ENCODE data around the gene WDR86.

The WDR86 gene

DNA sequence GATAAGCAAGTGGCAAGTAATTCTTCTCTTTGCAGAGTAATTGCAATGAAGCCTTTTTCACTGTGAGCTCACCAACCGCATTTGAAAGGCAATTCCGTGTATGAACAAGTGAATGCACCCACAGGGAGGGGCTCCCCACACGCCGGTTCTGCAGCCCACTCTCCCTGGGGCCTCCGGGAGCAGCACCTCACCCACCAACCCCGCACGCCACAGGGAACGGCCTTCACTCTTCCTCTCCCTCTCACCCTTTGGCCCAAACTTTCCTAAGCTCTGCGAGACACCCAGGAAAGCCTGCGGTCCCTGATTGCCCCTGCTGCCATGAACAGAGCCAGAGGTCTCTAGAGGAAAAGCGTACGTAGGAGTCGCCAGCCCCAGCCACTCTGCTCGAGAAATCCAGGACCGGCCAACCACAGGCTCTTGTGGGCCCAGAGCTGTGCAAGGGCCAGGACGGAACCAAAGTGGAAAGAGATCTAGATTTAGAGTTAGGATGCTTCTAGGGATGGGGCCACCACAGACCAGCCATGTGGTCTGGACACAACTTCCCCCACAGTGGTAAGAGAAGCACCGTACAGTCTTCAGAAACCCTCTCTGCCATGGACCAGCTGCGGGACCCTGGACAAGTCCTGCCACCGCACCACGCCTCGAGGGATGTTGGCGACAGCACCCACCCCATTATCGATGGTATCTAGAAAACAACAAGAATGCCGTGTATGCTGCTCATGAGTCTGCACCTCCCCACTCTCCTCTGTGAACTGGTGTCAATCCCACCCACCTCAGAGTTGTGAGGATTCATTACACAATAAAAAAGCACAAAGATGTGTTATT, 3.6 kb downstream of the WDR86 start:
- no peak for DNase-seq

DNA sequence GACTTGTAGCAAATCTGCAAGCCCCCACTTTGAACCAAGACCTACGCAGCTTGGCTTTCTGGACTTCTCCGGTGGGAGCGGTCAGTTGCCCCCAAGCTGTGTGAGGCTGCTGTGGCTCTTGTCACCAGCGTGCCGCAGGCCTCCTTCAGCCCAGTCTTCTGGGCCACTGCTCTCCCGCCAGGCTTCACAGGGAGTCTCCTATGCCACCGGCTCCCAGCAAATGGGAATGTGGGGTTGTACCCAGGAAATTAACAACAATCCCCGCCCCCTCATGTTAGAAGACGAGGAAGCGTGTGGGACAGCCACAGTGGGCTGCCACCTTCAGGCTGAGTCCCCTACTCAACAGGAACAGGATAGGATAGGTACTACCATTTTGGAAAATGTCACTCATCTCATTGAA, 4.2 kb downstream of the WDR86 start:
- no peak for DNase-seq

DNA sequence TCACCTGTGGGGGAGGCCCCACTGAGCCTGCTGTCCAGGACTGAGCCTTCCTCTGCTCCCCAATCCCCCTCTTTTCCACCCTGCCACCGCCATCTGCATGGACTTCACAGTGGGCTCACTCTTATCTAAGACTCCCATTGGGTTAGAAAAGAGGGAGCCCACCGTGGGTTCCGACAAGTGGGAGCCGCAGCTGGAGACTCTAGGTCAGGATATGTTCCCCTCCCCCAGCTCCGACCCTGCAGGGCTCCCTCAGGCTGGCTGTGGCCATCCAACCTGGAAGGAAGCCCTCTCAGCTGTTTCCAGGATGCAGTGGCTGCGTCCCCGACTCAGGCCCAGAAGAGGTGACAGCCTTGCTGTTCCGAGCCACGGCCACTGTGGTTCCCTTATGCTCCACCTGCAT, 4.8 kb downstream of the WDR86 start:
- no peak for DNase-seq

DNA sequence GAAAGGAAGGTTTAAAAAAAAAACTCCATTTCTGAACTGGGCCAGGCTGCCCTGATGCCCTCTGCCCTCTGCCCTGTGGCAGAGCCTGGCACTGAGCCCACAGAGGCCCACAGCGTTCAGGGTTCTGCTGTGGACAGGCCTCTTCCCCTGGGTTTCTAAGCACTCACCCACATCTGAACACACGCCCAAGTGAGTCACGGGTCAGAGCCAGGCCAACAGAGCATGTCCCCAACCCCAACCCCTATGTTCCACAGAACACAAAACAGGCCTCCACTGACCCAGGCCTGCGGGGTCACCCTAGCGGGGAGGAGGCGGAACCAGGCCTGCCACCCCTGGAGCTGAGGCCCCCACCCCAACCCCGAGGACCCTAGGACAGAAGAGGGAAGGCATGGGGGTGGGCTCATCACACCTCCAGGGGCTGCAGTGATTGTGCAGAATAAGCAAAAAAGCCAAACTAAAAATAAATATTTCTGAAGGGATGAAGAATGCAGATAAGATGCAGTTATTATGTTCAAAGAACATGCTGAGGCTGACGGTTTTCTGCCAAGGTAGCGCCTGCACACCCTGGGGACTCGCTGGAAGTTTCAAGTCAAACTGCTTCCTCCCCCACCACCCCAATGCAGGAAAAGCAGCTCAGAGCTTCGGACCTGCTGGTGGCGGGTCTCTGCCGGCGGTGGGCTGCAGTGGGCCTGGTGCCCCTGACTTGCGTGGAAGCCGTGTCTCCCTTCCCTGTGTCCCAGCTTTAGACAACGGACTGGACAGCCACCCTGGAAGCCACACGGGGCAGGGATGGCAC, 5.4 kb downstream of the WDR86 start:
- DNase-seq, result no peak

DNA sequence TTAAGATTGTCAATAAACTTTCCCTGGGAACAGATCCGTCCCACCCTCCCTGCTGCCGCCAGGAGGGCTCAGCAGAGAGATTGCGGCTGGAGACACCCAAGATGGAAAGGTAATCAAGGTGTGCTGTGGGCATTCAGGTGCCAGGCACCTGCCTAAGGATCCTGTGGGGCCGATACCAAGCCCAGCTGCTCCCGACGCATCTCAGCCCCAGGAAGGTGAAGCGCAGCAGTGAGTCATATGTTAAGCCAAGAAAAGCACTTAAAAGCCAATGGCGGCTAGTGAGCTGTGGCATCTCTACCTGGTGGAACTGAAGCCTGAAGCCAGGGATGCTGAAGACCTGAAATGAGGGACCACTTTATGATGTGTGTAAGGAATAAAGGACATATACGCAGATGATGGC, 6.1 kb downstream of the WDR86 start:
- DNase-seq, result no peak

DNA sequence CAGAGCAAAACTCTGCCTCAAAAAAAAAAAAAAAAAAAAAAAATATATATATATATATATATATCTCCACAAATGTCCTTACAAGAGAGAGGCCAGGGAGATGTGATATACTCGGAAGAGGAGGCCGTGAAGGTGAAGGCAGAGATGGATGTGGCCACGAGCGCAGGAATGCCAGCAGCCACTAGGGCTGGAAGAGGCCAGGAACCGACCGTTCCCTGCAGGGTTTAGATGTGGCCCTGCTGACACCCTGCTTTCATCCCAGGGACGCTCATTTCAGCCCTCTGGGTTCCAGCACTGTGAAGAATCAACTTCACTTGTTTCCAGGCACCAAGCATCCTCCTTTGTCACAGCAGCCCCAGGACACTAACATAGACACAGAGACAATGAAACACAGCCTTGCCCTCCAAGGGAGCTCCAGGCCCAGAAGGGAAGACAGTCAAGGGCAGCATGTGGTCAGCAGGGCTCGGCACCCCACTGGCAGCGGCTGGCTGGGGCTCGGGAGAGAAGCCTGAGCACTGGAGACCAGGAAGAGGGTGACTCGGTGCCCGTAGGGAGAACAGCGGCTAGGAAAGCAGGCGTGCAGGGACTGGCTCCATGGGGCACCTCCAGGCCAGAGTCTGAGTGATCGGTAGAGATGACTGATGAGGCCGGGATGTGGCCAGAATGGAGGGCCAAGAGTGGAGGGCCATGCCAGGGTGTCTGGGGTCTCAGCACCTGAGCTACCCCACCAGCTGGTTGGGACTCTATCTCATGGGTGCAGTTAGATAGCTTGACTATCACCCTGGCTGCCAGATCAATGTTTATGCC, 7.6 kb downstream of the WDR86 start:
- DNase-seq, result no peak

DNA sequence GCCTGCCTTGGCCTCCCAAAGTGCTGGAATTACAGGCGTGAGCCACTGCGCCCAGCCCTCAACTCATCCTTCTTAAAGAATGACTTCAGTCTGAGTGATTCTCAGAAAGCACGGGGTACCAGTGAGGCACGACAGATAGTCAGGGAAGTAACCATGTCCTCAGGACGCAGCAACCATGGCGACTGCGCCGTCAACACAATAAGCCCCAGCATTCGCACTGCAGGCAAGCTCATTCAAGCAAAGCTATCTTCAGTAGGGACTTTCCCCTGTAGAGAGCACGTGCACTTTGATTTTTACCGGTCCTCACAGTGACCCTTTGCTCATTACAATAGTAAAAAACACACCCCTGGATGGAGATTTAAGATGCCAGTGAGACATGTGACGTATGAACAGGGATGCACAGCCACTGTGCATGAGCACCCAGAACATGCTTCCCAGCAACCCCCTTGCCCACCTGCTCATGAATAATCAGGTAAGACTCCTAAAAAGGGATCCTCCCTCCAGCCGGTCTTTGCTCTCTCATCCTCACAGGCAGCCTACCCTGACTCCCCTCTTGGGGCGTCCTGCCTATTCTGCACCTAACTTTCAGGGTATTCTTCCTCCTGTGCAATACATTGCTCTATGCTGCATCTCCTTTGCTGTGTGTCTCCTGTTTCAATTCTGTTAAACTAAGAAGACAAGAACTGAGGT, 9.1 kb downstream of the WDR86 start:
- DNase-seq, result no peak

DNA sequence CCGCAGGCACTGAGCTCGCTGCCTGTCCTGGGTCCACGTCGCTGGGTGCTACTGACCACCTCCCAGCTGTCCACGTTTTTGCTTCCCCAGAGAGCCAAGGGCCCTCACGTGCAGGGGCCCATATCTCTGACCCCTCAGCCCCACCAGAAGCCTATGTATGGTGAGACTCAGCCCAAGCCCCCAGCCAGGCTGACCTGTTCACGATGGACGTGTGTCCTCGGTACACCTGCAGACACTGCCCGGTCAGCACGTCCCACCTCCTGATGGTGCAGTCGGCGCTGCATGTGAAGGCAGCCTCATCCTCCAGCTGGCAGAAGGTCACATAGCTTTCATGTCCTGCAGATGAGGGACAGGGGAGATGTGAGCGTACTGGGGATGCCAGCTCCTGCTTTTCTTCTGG, 9.9 kb downstream of the WDR86 start:
- DNase-seq, result no peak

DNA sequence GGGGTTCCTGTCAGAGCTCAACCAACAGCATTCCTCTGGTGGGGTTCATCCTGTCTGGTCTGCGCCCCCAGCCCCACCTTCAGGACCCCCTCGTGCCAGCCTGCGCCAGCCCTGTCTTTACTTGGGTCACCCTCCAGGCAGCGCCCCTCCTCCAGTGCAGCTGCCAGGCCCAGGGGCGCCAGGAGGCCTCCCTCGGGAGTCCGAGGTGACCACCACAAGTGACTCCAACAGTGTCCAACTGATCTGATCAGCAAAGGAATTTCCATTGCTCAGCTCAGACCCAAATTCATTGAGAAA, 10.6 kb downstream of the WDR86 start:
- no peak for DNase-seq

DNA sequence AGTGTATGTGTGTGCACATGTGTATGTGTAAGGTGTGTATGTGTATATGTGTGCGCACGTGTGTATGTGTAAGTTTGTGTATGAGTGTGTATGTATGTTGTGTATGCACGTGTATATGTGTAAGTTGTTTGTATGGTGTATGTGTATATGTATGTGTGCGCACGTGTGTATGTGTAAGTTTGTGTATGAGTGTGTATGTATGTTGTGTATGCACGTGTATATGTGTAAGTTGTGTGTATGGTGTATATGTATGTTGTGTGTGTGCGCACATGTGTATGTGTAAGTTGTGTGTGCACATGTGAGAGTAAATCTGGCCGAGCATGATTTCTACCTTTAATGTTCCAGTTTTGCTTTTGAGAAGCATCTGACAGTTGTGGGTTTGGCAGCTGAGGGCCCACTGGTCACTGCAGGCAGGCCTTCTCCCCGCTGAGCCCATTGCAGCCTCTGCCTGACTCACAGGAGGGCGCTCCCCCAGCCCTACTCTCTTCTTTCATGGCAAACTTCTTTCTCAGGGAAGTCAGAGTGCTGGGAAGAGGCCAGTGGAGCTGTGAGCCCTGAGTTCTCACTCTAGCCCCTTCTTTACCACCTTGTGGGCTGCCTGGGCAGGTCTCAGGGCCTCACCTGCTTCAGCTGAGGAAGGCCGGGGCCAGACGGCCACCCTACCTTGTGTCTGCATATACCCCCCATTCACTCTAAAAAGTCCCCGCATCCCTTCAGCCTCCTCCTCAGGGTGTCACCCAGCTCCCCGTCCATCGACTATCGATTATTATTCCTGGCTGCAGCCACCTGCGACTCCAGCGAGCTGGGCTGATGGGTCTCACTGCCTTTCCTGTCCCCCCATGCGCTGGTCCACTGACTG, 11.2 kb downstream of the WDR86 start:
- DNase-seq, result no peak

DNA sequence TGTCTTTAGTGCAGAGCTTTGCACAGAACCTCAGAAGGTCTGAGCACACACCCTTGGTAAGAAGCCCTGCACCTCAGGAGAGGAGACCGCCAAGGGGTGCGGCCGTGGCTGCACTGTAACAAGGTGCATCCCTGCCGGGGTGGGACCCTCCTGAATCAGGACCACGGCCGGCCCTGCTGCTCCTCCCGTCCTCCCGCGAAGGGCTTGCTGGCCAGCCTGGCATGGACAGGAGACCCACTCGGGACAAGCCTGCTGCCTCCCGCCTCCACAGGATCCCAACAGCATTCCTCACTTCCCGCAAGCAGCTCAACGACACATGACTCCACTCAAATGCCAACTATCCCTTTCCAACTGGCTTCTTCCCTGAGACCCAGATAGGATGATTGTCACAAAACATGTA, 12.8 kb downstream of the WDR86 start:
- DNase-seq, result no peak

DNA sequence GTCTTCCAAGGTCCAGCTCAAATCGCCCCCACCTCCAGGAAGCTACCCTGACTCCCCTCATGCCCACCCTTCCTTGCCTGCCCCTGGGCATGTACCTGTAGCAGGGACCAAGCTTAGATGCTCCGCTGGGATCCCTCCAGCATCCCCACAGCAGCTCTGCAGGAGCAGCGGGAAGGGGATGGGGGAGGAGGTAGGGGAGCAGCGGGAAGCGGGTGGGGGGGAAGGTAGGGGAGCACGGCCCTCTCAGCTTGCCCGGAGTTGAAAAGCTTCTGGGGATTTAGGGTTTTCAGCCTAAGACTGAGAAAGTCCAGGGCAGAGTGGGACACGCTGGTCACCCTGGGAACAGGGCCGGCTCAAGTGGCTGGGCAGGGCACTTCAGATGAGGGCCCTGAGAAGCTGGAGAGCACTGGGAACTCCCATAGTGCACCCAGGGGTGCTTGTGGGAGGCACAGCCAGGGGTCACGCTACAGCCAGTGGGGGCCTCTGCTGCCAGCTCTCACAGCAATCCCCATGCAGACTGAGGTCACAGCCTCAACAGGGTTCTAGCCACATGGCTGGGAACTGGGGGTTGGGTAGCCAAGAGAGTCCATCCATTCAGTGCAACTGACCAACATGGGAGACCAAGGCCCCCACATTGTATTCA, 13.4 kb downstream of the WDR86 start:
- no peak for DNase-seq

DNA sequence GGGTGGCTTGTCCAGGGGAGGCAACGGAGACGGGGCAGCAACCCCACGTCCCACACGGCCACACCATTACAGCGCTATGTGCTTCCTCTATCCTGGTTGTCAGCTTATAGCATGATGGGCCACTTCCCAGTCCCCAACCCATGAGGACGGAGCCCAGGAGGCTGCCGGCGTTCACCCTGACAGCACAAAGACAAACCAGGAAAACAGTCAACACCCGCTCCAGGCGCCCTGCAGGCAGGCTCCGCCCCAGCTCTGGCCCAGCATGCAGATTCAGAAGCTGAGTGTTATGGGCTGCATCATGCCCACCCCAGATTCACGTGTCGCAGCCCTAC, 14.8 kb downstream of the WDR86 start:
- DNase-seq, result no peak

DNA sequence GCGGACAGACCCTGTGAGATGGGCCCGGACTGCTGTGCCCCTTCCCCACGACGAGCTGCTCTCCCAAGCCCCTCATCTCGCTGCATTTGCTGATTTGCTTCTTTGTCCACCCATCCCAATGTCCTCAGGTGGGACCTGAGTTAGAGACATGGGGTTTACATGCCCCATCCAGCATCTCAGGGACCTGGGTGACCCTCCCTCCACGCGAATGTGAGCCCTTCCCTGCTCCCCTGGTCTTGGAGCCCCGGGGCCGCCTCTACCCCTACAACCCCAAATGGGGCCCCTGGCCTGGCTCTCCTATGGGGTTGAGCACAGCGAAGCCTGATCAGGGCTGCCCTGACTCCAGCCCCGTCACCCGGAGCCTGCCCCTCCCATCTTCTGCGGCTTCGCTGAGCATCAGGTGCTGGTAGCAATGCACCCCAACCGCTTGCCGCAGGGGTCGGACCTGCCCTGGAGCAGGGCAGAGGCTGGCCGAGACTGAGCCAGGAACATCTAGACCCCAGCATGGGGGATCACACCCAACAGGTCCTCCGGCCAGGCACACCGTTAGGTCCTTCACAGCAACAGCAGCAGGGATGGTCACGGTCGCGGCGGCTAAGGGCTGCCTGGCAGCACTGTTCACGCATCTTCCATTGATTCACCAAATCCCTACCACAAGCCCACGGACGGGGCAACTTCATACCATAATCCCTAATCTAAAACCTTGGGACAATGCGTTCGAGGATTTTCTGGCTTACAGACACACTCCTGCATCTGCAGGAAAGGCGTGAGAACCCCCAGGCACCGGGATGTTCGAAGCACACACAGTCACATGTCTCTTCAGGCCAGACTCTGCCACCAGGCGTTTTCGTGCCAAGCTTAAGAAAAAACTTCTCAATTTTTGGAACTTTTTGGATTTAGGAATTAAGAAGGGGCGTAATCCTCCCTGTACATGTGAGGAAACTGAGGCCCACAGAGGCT, 15.5 kb downstream of the WDR86 start:
- DNase-seq, result no peak

DNA sequence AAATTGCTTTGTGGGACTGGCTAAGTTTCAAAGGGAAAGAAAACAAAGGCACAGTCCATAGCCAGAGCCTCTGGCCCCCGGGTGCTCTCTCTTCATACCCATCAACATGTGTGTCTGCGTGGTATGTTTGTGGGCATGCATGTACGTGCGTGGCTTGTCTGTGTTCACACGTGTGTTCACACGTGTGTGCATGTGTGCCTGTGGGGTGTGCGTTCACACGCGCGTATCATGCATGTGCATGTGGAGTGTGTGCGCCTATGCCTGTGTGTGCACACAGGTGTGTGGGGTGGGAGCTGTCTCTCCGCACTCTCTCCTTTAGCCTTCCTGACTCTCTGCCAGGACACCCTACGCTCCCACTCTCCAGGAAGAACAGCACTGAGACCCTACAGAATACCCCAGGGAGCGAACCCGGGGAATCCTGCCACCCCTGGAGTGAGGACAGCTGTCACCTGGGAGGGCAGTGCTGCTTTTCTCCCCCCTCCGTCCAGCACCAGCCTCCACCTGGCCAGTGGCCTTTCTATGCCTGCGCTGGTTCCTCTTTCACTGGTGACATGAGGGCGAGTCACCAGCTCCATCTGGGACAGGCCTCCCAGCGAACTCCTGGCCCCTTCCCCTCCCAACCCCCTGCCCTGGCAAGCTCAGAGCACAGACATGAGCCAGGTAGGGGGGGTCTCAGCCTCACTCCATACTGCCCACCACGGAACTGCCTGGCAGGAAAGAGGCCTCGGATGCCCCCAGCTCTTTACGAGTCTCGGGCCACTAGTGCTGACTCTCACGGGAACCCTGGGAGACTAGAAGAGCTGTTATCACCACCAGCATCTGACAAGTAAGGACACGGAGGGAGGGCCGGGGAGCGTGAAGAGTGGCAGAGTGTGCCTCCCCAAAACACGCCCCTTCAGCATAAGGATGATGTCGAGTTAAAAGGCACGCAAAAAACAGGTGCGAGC, 16.5 kb downstream of the WDR86 start:
- no peak for DNase-seq

DNA sequence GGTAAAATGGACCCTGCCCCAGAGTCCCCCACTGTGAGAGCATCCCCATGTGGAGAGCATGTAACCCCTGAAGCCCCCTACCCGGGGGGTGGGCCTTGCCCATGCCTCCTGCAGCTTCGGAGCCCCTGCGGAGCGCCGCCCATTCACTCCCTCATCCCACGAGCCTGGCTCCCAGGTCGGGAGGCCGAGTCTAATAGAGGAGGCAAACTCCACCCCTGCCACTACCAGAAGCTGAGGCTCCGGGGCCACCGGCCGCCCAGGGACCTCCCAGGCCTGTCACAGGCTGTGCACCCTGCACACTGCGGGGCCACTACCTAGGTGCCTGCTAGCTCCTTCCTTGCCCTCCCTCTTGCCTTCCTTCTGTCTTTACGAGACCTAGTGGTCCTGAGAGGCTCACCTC, 17.4 kb downstream of the WDR86 start:
- DNase-seq, result no peak

DNA sequence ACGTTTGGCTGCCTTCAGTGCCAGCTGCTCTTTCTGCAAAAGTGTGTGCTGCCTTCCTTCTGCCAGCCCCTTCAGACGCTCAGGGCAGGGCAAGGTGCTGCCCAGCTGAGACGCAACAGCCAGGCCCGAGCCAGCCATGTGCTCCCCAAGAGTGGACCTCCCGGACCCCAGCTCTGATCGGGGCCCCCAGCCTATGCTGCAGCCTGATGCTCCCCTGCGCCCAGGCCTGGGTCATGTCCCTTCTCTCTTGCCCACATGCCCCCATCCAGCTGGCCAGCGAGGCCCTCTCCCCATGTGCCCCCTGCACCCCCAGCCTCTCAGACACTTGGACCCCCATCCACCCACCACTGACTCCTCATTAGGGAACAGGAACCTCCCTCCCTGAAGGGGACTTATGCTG, 17.8 kb downstream of the WDR86 start:
- DNase-seq, result no peak

DNA sequence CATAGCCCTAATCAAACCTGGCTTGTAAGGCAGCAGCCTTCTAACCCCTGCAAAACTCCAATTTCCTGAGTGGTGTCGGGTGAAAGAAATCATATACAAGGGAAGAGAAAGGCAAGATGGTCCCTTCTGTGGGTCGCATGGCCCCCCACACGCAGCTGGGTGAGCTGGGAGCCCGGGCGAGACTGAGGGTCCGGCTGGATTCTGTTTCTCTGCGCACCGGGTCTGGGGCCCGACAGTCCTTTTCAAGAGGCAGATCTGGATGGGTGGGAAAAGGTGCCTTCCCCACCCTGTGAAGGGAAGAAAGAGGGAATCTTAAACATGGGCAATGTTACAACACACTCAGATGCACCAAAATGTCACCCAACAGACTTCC, 18.5 kb downstream of the WDR86 start:
- no peak for DNase-seq

DNA sequence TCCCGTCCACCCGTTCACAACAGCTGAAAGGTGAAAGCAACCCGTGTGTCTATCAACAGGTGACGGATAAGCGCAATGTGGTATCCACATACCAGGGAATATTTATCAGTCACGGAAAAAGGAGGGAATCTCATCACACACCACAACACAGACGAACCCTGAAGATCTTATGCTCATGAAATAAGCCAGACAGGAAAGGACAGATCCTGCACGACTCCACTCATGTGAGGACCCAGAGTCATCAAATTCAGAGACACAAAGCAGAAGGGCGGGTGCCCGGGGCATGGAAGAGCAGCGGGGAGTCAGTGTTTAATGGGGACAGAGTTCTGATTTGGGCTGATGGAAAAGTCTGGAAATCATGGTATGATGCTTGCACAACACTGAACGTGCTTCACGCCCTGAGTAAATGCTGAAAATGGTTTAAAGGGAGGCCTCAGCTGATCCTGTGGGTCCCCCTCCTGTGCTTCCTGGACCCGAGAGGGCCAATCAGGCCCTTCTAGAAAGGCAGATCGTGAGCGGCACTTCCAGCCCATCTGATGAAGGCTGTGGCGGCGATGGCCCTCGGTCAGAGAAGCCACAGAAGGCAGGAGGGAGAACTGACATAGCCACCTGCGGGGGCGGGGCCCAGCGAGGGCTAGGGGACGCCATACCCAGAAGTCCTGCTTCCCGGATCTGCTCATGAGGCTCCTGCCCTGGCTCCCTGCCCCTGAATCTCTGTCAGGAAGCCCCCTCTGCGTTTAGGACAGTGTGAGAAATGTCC, 19.1 kb downstream of the WDR86 start:
- DNase-seq, result no peak
